Measurements from ENCODE around the gene LMF2.

Gene LMF2

DNA sequence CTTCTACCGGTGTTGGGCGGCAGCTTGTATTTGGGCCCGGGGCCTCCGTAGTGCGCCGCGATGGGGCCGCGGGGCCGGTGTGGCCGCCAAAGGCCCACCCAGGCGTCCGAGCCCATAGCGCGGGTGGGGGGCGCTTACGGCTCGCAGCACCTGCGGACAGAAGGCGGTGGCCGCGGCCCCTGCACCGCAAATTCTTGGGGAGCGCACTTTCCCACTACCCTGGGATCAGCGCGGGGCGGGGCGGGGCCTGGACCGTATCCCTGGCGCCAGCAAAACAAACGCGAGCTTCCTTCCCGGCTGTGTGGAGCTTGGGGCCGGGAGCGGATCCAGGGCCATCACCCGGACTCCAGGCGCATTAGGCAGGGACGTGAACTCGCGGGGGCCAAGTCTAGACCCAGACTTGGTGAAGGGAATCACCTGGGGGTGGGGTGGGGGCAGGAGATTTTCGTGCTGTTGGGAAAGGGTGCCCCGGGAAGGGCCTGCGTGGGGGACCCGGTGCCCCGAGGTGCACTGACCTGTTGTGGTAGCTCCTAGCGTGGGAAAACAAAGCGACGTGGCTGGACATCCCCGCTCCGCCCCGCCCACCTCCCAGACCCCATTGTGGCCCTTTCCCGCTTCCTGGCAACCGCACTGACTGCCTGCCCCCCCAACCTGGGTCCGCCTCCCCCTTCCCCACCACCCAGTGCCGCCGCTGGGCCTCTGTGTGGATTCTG, 24.6 kb upstream of the LMF2 start:
- ChIA-PET POLR2A (no interaction called here), CTCF (no interaction called here)
- TF ChIP-seq, protein P1, sequence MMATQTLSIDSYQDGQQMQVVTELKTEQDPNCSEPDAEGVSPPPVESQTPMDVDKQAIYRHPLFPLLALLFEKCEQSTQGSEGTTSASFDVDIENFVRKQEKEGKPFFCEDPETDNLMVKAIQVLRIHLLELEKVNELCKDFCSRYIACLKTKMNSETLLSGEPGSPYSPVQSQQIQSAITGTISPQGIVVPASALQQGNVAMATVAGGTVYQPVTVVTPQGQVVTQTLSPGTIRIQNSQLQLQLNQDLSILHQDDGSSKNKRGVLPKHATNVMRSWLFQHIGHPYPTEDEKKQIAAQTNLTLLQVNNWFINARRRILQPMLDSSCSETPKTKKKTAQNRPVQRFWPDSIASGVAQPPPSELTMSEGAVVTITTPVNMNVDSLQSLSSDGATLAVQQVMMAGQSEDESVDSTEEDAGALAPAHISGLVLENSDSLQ (IDR thresholded peaks at IDR 0.05): no peak
- TF ChIP-seq NFRKB (IDR thresholded peaks at IDR 0.05): no peak
- TF ChIP-seq ZNF384 (IDR thresholded peaks at IDR 0.05): no peak
- TF ChIP-seq ELF4 (IDR thresholded peaks at IDR 0.05): no peak
- TF ChIP-seq HDGF (IDR thresholded peaks at IDR 0.05; ENCODE audit: borderline replicate concordance): no peak
- no peak for DNase-seq (ENCODE audit: extremely low spot score)

DNA sequence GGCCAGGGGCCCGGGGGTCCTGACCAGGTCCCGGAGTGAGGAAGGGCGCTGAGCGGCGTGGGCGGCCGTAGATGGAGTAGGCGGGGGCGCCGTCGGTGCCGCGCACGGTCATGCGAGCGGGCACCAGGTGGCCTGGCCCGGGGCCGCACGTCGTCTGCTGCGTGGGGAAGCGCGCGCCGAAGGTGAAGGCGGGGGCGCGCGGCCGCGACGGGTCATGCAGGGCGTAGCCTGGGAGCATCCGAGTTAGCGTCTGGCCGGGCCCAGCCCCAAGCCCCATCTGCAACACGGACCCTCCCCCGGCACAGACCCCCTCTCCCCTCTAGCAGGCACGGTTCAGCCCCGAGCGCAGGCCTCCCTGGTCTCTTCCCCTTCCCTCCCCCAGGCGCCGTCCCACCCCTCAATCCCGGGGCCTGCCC, 24.1 kb upstream of the LMF2 start:
- no peak for DNase-seq (ENCODE audit: extremely low spot score)
- TF ChIP-seq TARDBP (IDR thresholded peaks at IDR 0.05) (no peak), FOXM1 (IDR thresholded peaks at IDR 0.05; ENCODE audit: borderline replicate concordance) (no peak), SUZ12 (IDR thresholded peaks at IDR 0.05) (no peak)
- TF ChIP-seq, protein P1 (IDR thresholded peaks at IDR 0.05): no peak
- POLR2A ChIA-PET: no interaction called here
- CTCF ChIA-PET: no interaction called here

DNA sequence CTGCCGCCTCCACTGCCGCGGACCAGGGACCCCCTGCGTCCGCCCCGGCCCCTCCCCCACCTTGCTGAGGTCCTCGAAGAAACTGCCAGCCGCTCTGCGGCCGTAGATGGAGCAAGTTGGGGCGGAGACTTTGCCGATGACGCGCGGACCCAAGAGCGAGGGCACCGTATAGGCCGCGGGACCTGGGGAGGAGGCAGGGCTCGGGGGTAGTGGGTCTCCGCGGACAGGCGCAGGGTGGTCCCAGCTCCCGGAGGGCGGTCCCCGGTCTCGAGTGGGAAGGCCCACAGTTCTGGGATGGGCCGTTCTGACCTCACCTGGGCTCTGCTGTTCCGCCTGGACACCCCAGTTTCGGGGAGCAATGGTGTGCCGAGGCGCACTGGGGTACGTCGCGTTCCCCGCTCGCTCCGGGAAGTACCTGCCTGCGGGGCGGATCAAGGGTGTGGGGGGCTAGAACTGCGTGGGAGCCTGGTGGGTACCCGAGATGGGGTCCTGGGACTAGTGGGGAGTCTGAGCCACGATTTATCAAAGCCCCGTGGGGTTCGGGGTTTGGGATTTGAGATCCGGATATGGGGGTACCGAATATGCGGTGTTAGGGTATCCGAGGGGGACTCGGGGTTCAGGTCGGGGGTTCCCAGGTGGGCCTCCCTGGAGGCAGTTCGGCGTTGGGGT, 23.5 kb upstream of the LMF2 start:
- POLR2A ChIA-PET: no interaction called here

DNA sequence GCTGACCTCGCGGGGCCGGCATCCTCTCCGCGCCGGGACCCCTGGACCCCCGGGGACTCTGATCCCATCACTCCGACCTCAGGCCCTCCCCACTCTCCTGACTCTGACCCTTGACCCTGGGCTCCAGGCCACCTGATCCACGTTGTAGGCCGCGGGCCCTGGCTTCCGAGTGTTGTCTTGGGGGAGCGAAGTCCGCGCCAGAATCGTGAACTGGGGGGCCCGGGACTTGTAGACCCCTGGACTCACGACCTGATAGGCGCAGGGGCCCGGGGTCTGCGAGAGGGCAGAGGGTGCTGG, 23.0 kb upstream of the LMF2 start:
- POLR2A ChIA-PET: no interaction called here

More for the DNA sequence above, 23.5 kb upstream of the LMF2 start:
- TF ChIP-seq, protein P1 (IDR thresholded peaks at IDR 0.05): no peak
- no peak; the same call in 1 of the 2 replicates for TF ChIP-seq L3MBTL2 (conservative IDR thresholded peaks at IDR 0.05)
- TF ChIP-seq ELF4 (IDR thresholded peaks at IDR 0.05): no peak
- TF ChIP-seq SUZ12 (IDR thresholded peaks at IDR 0.05): no peak
- no peak for TF ChIP-seq LEF1 (IDR thresholded peaks at IDR 0.05; ENCODE audit: borderline replicate concordance)
- TF ChIP-seq ARNT (IDR thresholded peaks at IDR 0.05): no peak
- TF ChIP-seq FOXA1 (IDR thresholded peaks at IDR 0.05): no peak
- no peak for TF ChIP-seq CTBP1 (IDR thresholded peaks at IDR 0.05; ENCODE audit: borderline replicate concordance)
- no peak for TF ChIP-seq TARDBP (IDR thresholded peaks at IDR 0.05)
- TF ChIP-seq HDGF (IDR thresholded peaks at IDR 0.05; ENCODE audit: borderline replicate concordance): no peak
- no peak for TF ChIP-seq ZNF384 (IDR thresholded peaks at IDR 0.05)
- no peak for TF ChIP-seq SP1 (IDR thresholded peaks at IDR 0.05)
- no peak for TF ChIP-seq BHLHE40 (IDR thresholded peaks at IDR 0.05; ENCODE audit: borderline replicate concordance)
- no peak for DNase-seq (ENCODE audit: extremely low spot score)
- CTCF ChIA-PET: no interaction called here

DNA sequence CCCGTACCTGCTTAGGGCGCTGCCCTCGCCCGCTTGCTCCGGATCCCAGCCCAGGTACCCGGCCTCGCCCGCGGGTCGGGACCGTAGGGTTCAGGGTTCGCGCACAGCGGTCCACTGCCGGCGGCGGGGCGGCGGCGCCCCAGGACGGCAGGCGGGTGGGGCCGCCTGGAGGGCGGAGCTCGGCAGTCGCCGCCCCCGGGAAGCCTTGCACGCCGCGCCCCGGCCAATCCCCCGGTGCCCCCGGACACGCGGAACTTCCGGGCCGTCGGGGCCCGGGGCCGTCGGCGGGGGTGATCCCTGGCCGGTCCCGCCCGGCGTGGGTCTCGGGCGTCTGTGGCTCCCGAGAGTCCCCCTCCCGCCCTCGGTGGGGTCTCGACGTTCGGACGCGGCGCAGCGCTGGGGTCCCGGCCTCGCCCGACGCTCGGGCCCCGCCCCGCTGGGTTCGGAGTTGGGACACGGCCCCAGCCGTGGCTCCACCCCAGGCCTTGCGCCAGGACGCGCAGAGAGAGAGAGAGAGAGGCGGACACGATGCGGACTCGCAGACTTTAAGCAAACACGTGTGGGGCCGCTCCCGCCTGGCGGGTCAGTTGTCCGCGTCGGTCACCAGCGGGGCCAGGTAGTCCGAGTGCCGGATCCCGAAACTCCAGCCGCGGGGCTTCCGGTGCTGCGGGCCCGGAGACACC, 22.5 kb upstream of the LMF2 start, which contains the start of gene TYMP:
TSS of gene TYMP (minus strand) at position 116 of the 683 bp plus-strand sequence. CDS start 303 bp downstream, outside the sequence.
- no peak for TF ChIP-seq SUZ12 (IDR thresholded peaks at IDR 0.05)
- TF ChIP-seq L3MBTL2 (conservative IDR thresholded peaks at IDR 0.05): no peak; the same call in 1 of the 2 replicates
- no peak for TF ChIP-seq FOXM1 (IDR thresholded peaks at IDR 0.05; ENCODE audit: borderline replicate concordance)
- TF ChIP-seq ARNT (IDR thresholded peaks at IDR 0.05): no peak
- no peak for TF ChIP-seq FOXA1 (IDR thresholded peaks at IDR 0.05)
- no peak for TF ChIP-seq FOXK2 (IDR thresholded peaks at IDR 0.05)
- no peak for TF ChIP-seq ZNF384 (IDR thresholded peaks at IDR 0.05)
- no peak for TF ChIP-seq TARDBP (IDR thresholded peaks at IDR 0.05)
- TF ChIP-seq, protein P1 (IDR thresholded peaks at IDR 0.05): no peak
- TF ChIP-seq BHLHE40 (IDR thresholded peaks at IDR 0.05; ENCODE audit: borderline replicate concordance): no peak
- TF ChIP-seq SP1 (IDR thresholded peaks at IDR 0.05): no peak
- no peak for TF ChIP-seq CTBP1 (IDR thresholded peaks at IDR 0.05; ENCODE audit: borderline replicate concordance)
- TF ChIP-seq LEF1 (IDR thresholded peaks at IDR 0.05; ENCODE audit: borderline replicate concordance): no peak
- no peak for TF ChIP-seq ELF4 (IDR thresholded peaks at IDR 0.05)
- POLR2A ChIA-PET: no interaction called here
- DNase-seq (ENCODE audit: extremely low spot score): no peak
- CTCF ChIA-PET: no interaction called here

More for the DNA sequence above, 23.0 kb upstream of the LMF2 start:
- CTCF ChIA-PET: no interaction called here
- TF ChIP-seq BHLHE40 (IDR thresholded peaks at IDR 0.05; ENCODE audit: borderline replicate concordance): no peak
- no peak for TF ChIP-seq SP1 (IDR thresholded peaks at IDR 0.05)
- TF ChIP-seq ARNT (IDR thresholded peaks at IDR 0.05): no peak
- no peak for TF ChIP-seq CTBP1 (IDR thresholded peaks at IDR 0.05; ENCODE audit: borderline replicate concordance)
- TF ChIP-seq SUZ12 (IDR thresholded peaks at IDR 0.05): no peak
- no peak for TF ChIP-seq HDGF (IDR thresholded peaks at IDR 0.05; ENCODE audit: borderline replicate concordance)
- TF ChIP-seq FOXM1 (IDR thresholded peaks at IDR 0.05; ENCODE audit: borderline replicate concordance): no peak
- TF ChIP-seq ELF4 (IDR thresholded peaks at IDR 0.05): no peak
- TF ChIP-seq, protein P1 (IDR thresholded peaks at IDR 0.05): no peak
- no peak for TF ChIP-seq NFRKB (IDR thresholded peaks at IDR 0.05)
- TF ChIP-seq TARDBP (IDR thresholded peaks at IDR 0.05): no peak
- TF ChIP-seq ZNF384 (IDR thresholded peaks at IDR 0.05): no peak
- no peak for TF ChIP-seq L3MBTL2 (conservative IDR thresholded peaks at IDR 0.05)
- no peak for TF ChIP-seq LEF1 (IDR thresholded peaks at IDR 0.05; ENCODE audit: borderline replicate concordance)
- no peak for TF ChIP-seq FOXA1 (IDR thresholded peaks at IDR 0.05)
- TF ChIP-seq FOXK2 (IDR thresholded peaks at IDR 0.05): no peak
- no peak for DNase-seq (ENCODE audit: extremely low spot score)
